ENCODE results near the gene LARP7. TPM values are rescaled to one million over a fixed set of nuclear protein-coding genes. Genes with fewer than 3 reads are reported as not detected.
"Not testable (repeated sequence)": the region's sequence is repeated elsewhere in the genome, so short reads cannot be mapped to it uniquely, and the experiment has no call there.

LARP7 gene
- total RNA-seq, result 47.6 and 48.5 TPM in 2 replicates

DNA sequence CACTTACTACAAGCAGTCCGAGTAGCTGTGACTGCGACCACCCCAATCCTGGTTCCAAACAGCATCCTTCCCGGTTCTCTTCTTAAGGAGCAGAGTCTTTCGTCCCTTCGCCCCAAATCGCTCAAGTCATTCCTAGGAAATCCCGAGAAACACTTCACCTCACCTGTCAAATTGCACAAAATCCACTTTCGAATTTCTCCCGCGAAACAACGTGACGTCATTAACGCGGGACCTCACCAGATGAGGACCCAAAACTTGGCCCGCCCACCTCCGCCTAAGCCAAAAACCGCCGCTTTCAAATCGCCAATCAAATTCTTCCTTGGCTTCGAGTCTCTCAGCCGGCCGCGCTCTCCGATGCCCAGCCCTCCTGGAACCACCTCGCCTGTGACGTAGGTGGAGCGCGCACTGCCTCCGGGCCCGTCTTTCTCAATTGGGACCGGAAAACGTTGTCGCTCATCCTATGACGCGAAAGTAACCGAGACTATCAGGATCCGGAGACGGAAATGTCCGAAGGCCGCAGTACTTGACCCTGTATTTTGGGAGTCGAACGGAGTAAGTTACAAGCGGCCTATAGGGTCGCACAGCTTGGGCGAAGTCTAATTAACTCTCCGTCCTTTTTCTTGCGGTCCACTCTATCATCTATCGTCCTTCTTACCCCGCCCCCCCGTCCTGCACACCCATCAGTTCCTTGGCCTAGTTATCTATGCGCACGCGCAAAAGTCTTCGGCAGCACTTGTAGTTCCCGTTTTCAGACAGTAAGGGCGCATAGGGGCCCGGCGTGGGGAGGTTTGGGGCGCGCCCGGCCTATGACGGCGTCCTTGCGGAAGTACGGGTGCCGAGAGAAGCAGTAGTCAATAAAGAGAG, at the start of gene LARP7, which contains the start of gene ZGRF1:
TSS of gene LARP7 (plus strand) at position 456 of the 864 bp plus-strand sequence. CDS start 7,527 bp downstream, outside the sequence.
TSS of gene ZGRF1 (minus strand) at position 222 of the 864 bp plus-strand sequence. CDS start 3,733 bp downstream, outside the sequence.
- intact Hi-C loops (cut with micrococcal nuclease), result loop anchor here (1.0 to 10.0 kb wide), 8 partner anchors 68 to 1126 kb away; partner anchors contain the start of genes AP1AR, FAM241A and NEUROG2
- no peak within 1 kb of the TSS for H3K27ac Mint-ChIP-seq
- peak; percentile 99 for DNase-seq
- H3K4me3 Mint-ChIP-seq, result no peak within 1 kb of the TSS
- no peaks in the 10 kb centered on the region for H3K9me3 Mint-ChIP-seq
- peaks cover 29% of the 10 kb centered on the region for H3K4me1 Mint-ChIP-seq
- peaks cover 12% of the 10 kb centered on the region for H3K36me3 Mint-ChIP-seq (ENCODE audit: low read depth)
- no peaks in the 10 kb centered on the region for H3K27me3 Mint-ChIP-seq

DNA sequence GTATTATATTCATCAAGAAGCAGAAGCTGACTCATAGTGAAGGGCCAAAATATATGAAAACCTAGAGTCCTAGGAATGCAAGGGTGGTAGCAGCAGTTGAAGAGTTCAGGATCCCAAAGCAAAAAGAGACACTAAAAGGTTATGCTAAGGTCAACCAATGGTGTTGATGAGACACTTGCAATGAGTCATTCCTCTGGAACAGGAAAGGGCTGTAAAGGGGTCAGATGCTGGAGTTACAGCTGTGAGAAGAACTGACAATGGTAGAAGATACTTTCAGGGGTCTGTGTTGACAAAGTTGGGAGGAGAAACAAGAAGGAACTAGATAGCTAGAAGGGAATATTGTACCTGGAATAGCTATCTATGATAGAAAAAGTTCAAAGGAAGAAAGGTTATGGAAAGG, 47.7 kb upstream of the LARP7 start:
- Mint-ChIP-seq H3K9me3 (peaks cover 5% of the 10 kb centered on the region), H3K27ac (no peak overlapping the region)

GRCh38 chr4:112591593-112591992, 45.4 kb upstream of the LARP7 start:
- Mint-ChIP-seq H3K9me3 (peaks cover 5% of the 10 kb centered on the region), H3K4me3 (no peak overlapping the region), H3K27ac (no peak overlapping the region), H3K4me1 (peaks cover 2% of the 10 kb centered on the region), H3K36me3 (ENCODE audit: low read depth) (peaks cover 22% of the 10 kb centered on the region), H3K27me3 (no peaks in the 10 kb centered on the region)
- intact Hi-C loops (cut with micrococcal nuclease), result no loop called here
- no peak for DNase-seq

More for the DNA sequence above, 47.7 kb upstream of the LARP7 start:
- DNase-seq, result no peak
- intact Hi-C loops (cut with micrococcal nuclease), result no loop called here
- H3K36me3 Mint-ChIP-seq (ENCODE audit: low read depth), result peaks cover 28% of the 10 kb centered on the region
- peaks cover 2% of the 10 kb centered on the region for H3K4me1 Mint-ChIP-seq
- H3K27me3 Mint-ChIP-seq, result no peaks in the 10 kb centered on the region
- no peak overlapping the region for H3K4me3 Mint-ChIP-seq

- Mint-ChIP-seq H3K36me3 (ENCODE audit: low read depth) (peaks cover 18% of the 10 kb centered on the region), H3K27me3 (no peaks in the 10 kb centered on the region), H3K4me1 (peaks cover 2% of the 10 kb centered on the region), H3K27ac (no peak overlapping the region), H3K4me3 (no peak overlapping the region), H3K9me3 (peaks cover 5% of the 10 kb centered on the region)
- intact Hi-C loops (cut with micrococcal nuclease), result no loop called here
- no peak for DNase-seq
These were observed 44.2 kb upstream of the LARP7 start for GRCh38 chr4:112592717-112593116.

- Mint-ChIP-seq H3K27ac (no peak overlapping the region), H3K27me3 (no peaks in the 10 kb centered on the region), H3K4me3 (no peak overlapping the region), H3K4me1 (peaks cover 2% of the 10 kb centered on the region), H3K36me3 (ENCODE audit: low read depth) (peaks cover 20% of the 10 kb centered on the region), H3K9me3 (peaks cover 5% of the 10 kb centered on the region)
- intact Hi-C loops (cut with micrococcal nuclease), result no loop called here
- DNase-seq, result no peak
These were observed 43.4 kb upstream of the LARP7 start for GRCh38 chr4:112593438-112594133.

DNA sequence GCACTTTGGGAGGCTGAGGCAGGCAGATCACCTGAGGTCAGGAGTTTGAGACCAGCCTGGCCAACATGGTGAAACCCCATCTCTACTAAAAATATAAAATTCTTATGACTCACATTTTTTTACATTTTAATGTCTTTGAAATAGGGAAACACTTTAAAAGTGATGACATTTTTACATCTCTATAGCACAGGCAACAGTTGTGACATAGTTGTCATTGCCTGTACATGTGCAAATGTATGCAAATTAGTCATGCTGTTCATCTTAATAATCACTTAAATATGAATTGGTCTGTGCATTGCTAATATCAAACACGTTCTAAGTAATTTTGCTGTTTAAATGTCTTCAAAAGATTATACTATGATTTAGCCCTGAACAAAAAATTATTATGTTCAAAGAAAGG, 42.0 kb upstream of the LARP7 start:
- H3K27ac Mint-ChIP-seq, result no peak overlapping the region
- H3K4me1 Mint-ChIP-seq, result no peaks in the 10 kb centered on the region
- H3K27me3 Mint-ChIP-seq, result no peaks in the 10 kb centered on the region
- H3K36me3 Mint-ChIP-seq (ENCODE audit: low read depth), result peaks cover 13% of the 10 kb centered on the region
- peaks cover 5% of the 10 kb centered on the region for H3K9me3 Mint-ChIP-seq
- no peak overlapping the region for H3K4me3 Mint-ChIP-seq
- intact Hi-C loops (cut with micrococcal nuclease), result no loop called here
- DNase-seq, result no peak

DNA sequence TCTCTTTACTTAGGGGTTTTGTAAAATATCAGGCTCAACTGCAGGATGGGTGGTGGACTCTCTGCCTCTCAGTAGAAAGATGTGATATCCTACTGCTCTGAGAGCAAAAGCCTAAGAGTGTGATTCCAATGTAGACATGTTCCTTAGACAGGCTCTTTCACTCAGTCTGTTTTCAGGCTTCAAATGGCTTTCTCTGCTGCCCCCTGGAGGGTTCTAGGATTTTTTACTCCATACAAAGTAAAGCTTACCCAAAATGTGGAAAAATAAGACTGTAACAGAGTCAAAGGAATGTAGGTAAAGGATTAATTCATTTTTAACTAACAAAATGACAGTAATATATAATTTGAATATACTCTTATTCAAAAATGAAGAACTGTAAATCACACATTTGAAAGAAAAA, 32.4 kb upstream of the LARP7 start:
- DNase-seq, result peak; percentile 84
- no peaks in the 10 kb centered on the region for H3K9me3 Mint-ChIP-seq
- H3K27ac Mint-ChIP-seq, result no peak overlapping the region
- no peaks in the 10 kb centered on the region for H3K4me1 Mint-ChIP-seq
- peaks cover 4% of the 10 kb centered on the region for H3K36me3 Mint-ChIP-seq (ENCODE audit: low read depth)
- no peaks in the 10 kb centered on the region for H3K27me3 Mint-ChIP-seq
- no peak overlapping the region for H3K4me3 Mint-ChIP-seq
- intact Hi-C loops (cut with micrococcal nuclease), result loop anchor here (1.0 to 10.0 kb wide), 4 partner anchors 80 to 505 kb away; partner anchors contain the start of gene AP1AR

DNA sequence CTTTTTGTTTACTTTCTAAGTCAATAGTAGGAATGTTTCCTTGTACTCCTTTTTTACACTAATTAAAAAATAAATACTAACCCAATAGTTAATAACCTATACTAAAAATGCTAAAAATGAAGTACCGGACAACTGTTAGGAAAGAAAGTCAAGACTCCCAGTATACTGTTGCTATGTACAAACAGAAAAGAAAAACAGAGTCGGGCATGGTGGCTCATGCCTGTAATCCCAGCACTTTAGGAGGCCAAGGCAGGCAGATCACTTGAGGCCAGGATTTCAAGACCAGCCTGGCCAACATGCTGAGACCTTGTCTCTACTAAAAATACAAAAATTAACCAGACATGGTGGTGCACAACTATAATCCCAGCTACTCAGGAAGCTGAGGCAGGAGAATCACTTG, 24.1 kb upstream of the LARP7 start:
- H3K27me3 Mint-ChIP-seq; intact Hi-C loops (cut with micrococcal nuclease); H3K4me3 Mint-ChIP-seq; H3K4me1 Mint-ChIP-seq; DNase-seq; H3K36me3 Mint-ChIP-seq (ENCODE audit: low read depth); H3K27ac Mint-ChIP-seq; H3K9me3 Mint-ChIP-seq: not testable (repeated sequence)

GRCh38 chr4:112616984-112617383, 20.0 kb upstream of the LARP7 start:
- peaks cover 13% of the 10 kb centered on the region for H3K36me3 Mint-ChIP-seq (ENCODE audit: low read depth)
- H3K4me3 Mint-ChIP-seq, result no peak overlapping the region
- DNase-seq, result no peak
- intact Hi-C loops (cut with micrococcal nuclease), result no loop called here
- H3K27me3 Mint-ChIP-seq, result no peaks in the 10 kb centered on the region
- H3K4me1 Mint-ChIP-seq, result peaks cover 2% of the 10 kb centered on the region
- H3K27ac Mint-ChIP-seq, result no peak overlapping the region
- no peaks in the 10 kb centered on the region for H3K9me3 Mint-ChIP-seq

DNA sequence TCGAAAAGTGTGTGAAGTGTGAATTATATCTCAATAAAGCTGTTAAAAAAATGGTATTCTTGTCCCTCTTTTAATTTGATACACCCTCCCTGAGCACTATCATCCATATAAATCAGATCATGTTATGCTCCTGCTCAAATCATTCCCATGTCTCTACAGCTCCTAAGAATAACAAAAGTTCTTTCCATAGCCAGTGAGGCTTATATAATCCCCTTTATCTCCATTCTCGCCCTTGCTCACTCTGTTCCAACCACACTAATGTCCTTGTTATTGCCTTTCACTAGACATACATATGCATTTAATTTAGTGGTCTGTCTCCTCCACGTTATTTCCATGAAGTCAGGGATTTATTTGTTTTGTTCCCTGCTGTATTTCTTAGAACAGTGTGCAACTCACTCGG, 10.7 kb upstream of the LARP7 start:
- Mint-ChIP-seq H3K9me3 (no peaks in the 10 kb centered on the region), H3K4me1 (no peaks in the 10 kb centered on the region), H3K27ac (no peak overlapping the region), H3K36me3 (ENCODE audit: low read depth) (peaks cover 23% of the 10 kb centered on the region), H3K27me3 (no peaks in the 10 kb centered on the region), H3K4me3 (no peak overlapping the region)
- no peak for DNase-seq
- intact Hi-C loops (cut with micrococcal nuclease), result no loop called here

GRCh38 chr4:112633477-112634235, 3.3 kb upstream of the LARP7 start:
- DNase-seq, result peak; percentile 69
- H3K4me1 Mint-ChIP-seq, result peaks cover 13% of the 10 kb centered on the region
- H3K4me3 Mint-ChIP-seq, result no peak overlapping the region
- no peaks in the 10 kb centered on the region for H3K9me3 Mint-ChIP-seq
- intact Hi-C loops (cut with micrococcal nuclease), result loop anchor here (1.0 to 10.0 kb wide), 2 partner anchors 129 to 309 kb away; no protein-coding TSS in a partner anchor
- no peak overlapping the region for H3K27ac Mint-ChIP-seq
- peaks cover 7% of the 10 kb centered on the region for H3K36me3 Mint-ChIP-seq (ENCODE audit: low read depth)
- no peaks in the 10 kb centered on the region for H3K27me3 Mint-ChIP-seq

DNA sequence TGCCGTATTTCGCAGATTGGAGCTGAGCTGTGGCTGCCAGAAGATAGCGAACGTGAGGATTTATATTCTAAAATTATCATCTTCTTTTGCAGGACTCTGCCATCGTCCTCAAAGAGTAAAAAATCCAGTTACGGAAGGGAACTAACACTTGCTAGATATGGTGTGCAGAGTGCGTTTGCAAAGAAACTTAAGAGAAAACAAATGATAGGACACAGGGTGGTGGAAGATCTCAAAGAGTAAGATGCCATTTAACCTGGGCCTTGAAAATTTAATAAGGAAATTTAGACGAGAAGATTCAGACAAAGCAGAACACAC, 566 bp downstream of the LARP7 start:
- H3K4me1 Mint-ChIP-seq, result peaks cover 32% of the 10 kb centered on the region
- H3K9me3 Mint-ChIP-seq, result no peaks in the 10 kb centered on the region
- no peak overlapping the region for H3K27ac Mint-ChIP-seq
- no peak overlapping the region for H3K4me3 Mint-ChIP-seq
- DNase-seq, result no peak
- intact Hi-C loops (cut with micrococcal nuclease), result loop anchor here (1.0 to 10.0 kb wide), 8 partner anchors 68 to 1125 kb away; partner anchors contain the start of genes AP1AR, FAM241A and NEUROG2
- no peaks in the 10 kb centered on the region for H3K27me3 Mint-ChIP-seq
- H3K36me3 Mint-ChIP-seq (ENCODE audit: low read depth), result peaks cover 13% of the 10 kb centered on the region

DNA sequence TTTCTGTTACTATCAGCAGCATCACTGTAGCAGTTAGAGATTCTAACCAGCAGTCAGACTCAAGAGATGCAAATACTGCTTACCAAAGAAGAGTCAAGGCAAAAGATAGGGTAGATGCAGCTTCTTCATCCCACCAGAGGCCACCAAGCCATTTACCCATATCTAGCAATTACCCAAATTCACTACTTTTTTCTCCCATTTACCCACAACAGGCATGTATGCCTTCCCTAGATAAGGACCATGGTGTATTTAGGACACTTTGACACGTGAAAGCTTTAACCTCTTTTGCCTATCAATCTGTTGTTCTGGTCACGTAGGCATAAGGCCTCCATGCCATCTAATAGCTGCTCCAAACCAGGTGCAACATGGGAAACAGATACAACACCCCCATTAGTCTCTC, 5.6 kb downstream of the LARP7 start:
- DNase-seq, result no peak
- Mint-ChIP-seq H3K36me3 (ENCODE audit: low read depth) (peaks cover 44% of the 10 kb centered on the region), H3K9me3 (no peaks in the 10 kb centered on the region), H3K27ac (peak overlapping the region; percentile 9), H3K27me3 (no peaks in the 10 kb centered on the region), H3K4me1 (peaks cover 35% of the 10 kb centered on the region), H3K4me3 (no peak overlapping the region)
- intact Hi-C loops (cut with micrococcal nuclease), result no loop called here
